ENCODE results near the gene ADI1. TPM values are rescaled to one million over a fixed set of nuclear protein-coding genes. Genes with fewer than 3 reads are reported as not detected.

Gene ADI1
- total and polyA plus RNA-seq, 2 of the 8 experiments (the other 6 are each of a cell fraction or from before 2014, with no cell fraction given), result 12.2 to 40.2 TPM

DNA sequence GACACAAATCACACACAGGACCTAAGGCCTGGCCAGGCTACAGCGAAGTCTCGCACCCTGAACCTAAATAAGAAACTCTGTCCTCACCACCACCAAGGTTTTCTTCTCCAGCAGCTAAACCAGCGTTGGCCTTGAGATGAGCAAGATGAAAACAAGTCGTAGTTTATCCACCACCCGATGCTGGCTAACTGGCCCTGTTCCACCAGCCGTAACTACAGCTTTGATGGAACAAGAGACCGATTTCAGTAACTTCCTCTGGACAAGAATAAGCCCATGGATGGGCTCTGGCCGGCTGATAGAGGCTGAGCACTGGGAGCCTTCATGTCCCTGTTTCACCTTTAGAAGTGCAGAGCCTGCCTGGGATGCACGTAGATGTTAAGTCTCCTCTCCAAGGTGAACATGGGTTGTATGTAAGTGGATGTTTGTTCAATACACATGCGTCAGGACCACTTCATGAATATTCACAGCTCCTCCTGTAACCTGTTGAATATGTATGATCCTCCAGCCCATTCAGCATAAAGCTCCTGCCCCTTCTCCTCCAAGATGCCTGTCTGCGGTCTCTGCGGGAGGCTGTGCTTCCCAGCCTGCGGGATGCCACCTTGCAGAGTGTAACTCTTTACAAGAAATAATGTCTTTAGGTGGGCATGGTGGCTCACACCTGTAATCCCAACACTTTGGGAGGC is 24.2 kb downstream of the ADI1 start:
- no peak overlapping the region for H3K4me3 ChIP-seq (ENCODE audit: extremely low read depth in 1 of 4, insufficient read depth in 2 of 4, low read depth in 3 of 4, low read length in 4 of 4)
- no peak for DNase-seq (ENCODE audit: low read depth in 1 of 2, low spot score in 2 of 2)
- H3K14ac ChIP-seq (ENCODE audit: insufficient read length), result no peak overlapping the region
- FAIRE-seq, result no peak
- H2AK5ac ChIP-seq (ENCODE audit: low read depth, low read length), result no peak overlapping the region
- ChIA-PET POLR2A (ENCODE audit: partially characterized antibody) (interaction anchor here (0.8 kb wide), 1 partner anchor 63 kb away, joined by 5 read pairs; the partner anchor contains the start of gene RNASEH1), CTCF (ENCODE audit: partially characterized antibody) (interaction anchor here (1.1 kb wide), 1 partner anchor 33 kb away, joined by 4 read pairs; no protein-coding TSS in a partner anchor)
- no peaks in the 10 kb centered on the region for H3K79me2 ChIP-seq (ENCODE audit: control insufficient read depth in 1 of 2, insufficient read depth in 2 of 2, low read length in 2 of 2)
- H3K9ac ChIP-seq (replicated peaks in 1 of 4; ENCODE audit: extremely low read depth in 1 of 4, low read depth in 3 of 4, low read length in 3 of 4), result no peak overlapping the region
- H3K4ac ChIP-seq (replicated peaks; ENCODE audit: insufficient read length, low read depth, low read length), result no peak overlapping the region
- no peaks in the 10 kb centered on the region for H3K27me3 ChIP-seq (replicated peaks in 1 of 4; ENCODE audit: control insufficient read depth in 3 of 4, extremely low read depth in 1 of 4, insufficient read depth in 3 of 4, low read length in 3 of 4)
- H3K79me1 ChIP-seq (ENCODE audit: low read depth, low read length), result no peaks in the 10 kb centered on the region
- H2BK120ac ChIP-seq (replicated peaks; ENCODE audit: low read depth, low read length), result no peak overlapping the region
- H2BK5ac ChIP-seq (ENCODE audit: low read depth, low read length), result no peak overlapping the region
- no peak overlapping the region for H2BK15ac ChIP-seq (ENCODE audit: low read length)
- H4K91ac ChIP-seq (replicated peaks; ENCODE audit: insufficient read length, low read length), result no peak overlapping the region
- no peak overlapping the region for H3K56ac ChIP-seq (replicated peaks; ENCODE audit: insufficient read length, low read depth, low read length)
- no peaks in the 10 kb centered on the region for H3K23me2 ChIP-seq (ENCODE audit: low read depth, low read length)
- no peak overlapping the region for H2BK12ac ChIP-seq (ENCODE audit: low read depth, low read length)
- H2AFZ ChIP-seq (ENCODE audit: low read length), result no peak overlapping the region
- H3K4me1 ChIP-seq (replicated peaks in 1 of 4; ENCODE audit: control insufficient read depth in 3 of 4, insufficient read depth in 4 of 4, low read length in 3 of 4), result peaks cover 0 to 8% (median 4%) of the 10 kb centered on the region in 4 experiments; a peak in 5 of 7 replicates
- no peak overlapping the region for H3K18ac ChIP-seq (ENCODE audit: extremely low read depth, low read length)
- H3K23ac ChIP-seq (ENCODE audit: insufficient read length), result no peak overlapping the region
- no peak overlapping the region for H4K5ac ChIP-seq (ENCODE audit: insufficient read length, low read depth, low read length)
- H3K36me3 ChIP-seq (ENCODE audit: control insufficient read depth in 2 of 4, insufficient read depth in 4 of 4, low read length in 3 of 4), result peaks cover 2 to 6% (median 3%) of the 10 kb centered on the region in 4 experiments; a peak in 3 of 8 replicates
- no peak overlapping the region for H3K27ac ChIP-seq (ENCODE audit: low read depth, low read length)
- no peaks in the 10 kb centered on the region for H3K9me3 ChIP-seq (ENCODE audit: insufficient read depth in 2 of 2, low read depth in 1 of 2, low read length in 1 of 2)
- H2BK20ac ChIP-seq (ENCODE audit: low read length), result no peak overlapping the region
- whole genome bisulfite sequencing, 2 experiments (ENCODE audit: extremely low coverage in 1 of 2, insufficient coverage in 1 of 2, insufficient read length in 1 of 2, insufficient replicate concordance in 2 of 2, low coverage in 1 of 2, low lambda C conversion rate in 2 of 2, missing lambda C conversion rate in 1 of 2), result 92% methylated on average over 13 of the region's 13 CpGs; no CpG with 5 or more reads in 1 of the 2 experiments
- no peak overlapping the region for H4K8ac ChIP-seq (ENCODE audit: extremely low read depth, insufficient read depth, low read length)
- H4K20me1 ChIP-seq (replicated peaks in 1 of 2; ENCODE audit: control insufficient read depth in 1 of 2, insufficient read depth in 2 of 2, low read length in 2 of 2), result no peaks in the 10 kb centered on the region
- no peak overlapping the region for H3K4me2 ChIP-seq (ENCODE audit: insufficient read depth in 1 of 2, low read depth in 2 of 2, low read length in 2 of 2)

All from H1 (cell line).